Smooth muscle cell of bladder (primary cell): ENCODE data around the gene SLC9A2. TPM values are rescaled to one million over a fixed set of nuclear protein-coding genes. Genes with fewer than 3 reads are reported as not detected.

Experiments
- total RNA-seq: library from RNA; depleted of rRNA; stranded (reverse); fragments of >200 nt; gene quantifications from 2 replicates; pipeline ENCODE4 v1.2.3, GENCODE V29; 2014

Gene SLC9A2, protein sequence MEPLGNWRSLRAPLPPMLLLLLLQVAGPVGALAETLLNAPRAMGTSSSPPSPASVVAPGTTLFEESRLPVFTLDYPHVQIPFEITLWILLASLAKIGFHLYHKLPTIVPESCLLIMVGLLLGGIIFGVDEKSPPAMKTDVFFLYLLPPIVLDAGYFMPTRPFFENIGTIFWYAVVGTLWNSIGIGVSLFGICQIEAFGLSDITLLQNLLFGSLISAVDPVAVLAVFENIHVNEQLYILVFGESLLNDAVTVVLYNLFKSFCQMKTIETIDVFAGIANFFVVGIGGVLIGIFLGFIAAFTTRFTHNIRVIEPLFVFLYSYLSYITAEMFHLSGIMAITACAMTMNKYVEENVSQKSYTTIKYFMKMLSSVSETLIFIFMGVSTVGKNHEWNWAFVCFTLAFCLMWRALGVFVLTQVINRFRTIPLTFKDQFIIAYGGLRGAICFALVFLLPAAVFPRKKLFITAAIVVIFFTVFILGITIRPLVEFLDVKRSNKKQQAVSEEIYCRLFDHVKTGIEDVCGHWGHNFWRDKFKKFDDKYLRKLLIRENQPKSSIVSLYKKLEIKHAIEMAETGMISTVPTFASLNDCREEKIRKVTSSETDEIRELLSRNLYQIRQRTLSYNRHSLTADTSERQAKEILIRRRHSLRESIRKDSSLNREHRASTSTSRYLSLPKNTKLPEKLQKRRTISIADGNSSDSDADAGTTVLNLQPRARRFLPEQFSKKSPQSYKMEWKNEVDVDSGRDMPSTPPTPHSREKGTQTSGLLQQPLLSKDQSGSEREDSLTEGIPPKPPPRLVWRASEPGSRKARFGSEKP
- total RNA-seq = not detected in 2 replicates

GRCh38 chr2:102619414-102620319, at the start of gene SLC9A2:
SLC9A2 (plus strand) TSS chr2:102619553; CDS start chr2:102619849, 296 bp downstream.

Other genes with a start within 250 kb of the SLC9A2 start
- gene IL18RAP, start 196.4 kb upstream of the SLC9A2 start, total RNA-seq = not detected in 2 replicates
- under 0.01 TPM in 1 of 2 replicates, not detected in the other for gene SLC9A4, start 146.3 kb upstream of the SLC9A2 start, total RNA-seq
- gene TMEM182, start 142.5 kb downstream of the SLC9A2 start, total RNA-seq = 1.6 and 3.3 TPM in 2 replicates